HG03558 (cell line): ENCODE data around the gene C5orf58.

Experiments used
- ATAC-seq: cut with Tn5 transposase; IDR thresholded peaks from one replicate; pipeline ENCODE4 v1.9.1; 2021; ENCODE audit warnings: moderate number of reproducible peaks; ENCODE audit not compliant: unreplicated experiment; ENCODE audit errors: extremely low read depth

The C5orf58 gene

GRCh38 chr5:170232786-170233185, at the start of gene C5orf58:
C5orf58 (plus strand) TSS chr5:170232985; CDS start chr5:170234977, 1,992 bp downstream.
- no peak for ATAC-seq

GRCh38 chr5:170183816-170184687, 48.7 kb upstream of the C5orf58 start:
- no peak for ATAC-seq

- ATAC-seq = no peak
Measured at GRCh38 chr5:170184737-170185136, 48.0 kb upstream of the C5orf58 start.

GRCh38 chr5:170186156-170186555, 46.6 kb upstream of the C5orf58 start:
- no peak for ATAC-seq

GRCh38 chr5:170186856-170187255, 45.9 kb upstream of the C5orf58 start:
- ATAC-seq = no peak

- no peak for ATAC-seq
Measured at GRCh38 chr5:170190436-170191134, 42.2 kb upstream of the C5orf58 start.

GRCh38 chr5:170192829-170193228, 40.0 kb upstream of the C5orf58 start:
- no peak for ATAC-seq

- no peak for ATAC-seq
Measured at GRCh38 chr5:170195961-170196360, 36.8 kb upstream of the C5orf58 start.

GRCh38 chr5:170200876-170201275, 31.9 kb upstream of the C5orf58 start:
- no peak for ATAC-seq

- no peak for ATAC-seq
Measured at GRCh38 chr5:170201311-170201710, 31.5 kb upstream of the C5orf58 start.

- no peak for ATAC-seq
Measured at GRCh38 chr5:170202117-170202516, 30.7 kb upstream of the C5orf58 start.

GRCh38 chr5:170204202-170204601, 28.6 kb upstream of the C5orf58 start:
- no peak for ATAC-seq

GRCh38 chr5:170206216-170206615, 26.6 kb upstream of the C5orf58 start:
- ATAC-seq = no peak

GRCh38 chr5:170206958-170207357, 25.8 kb upstream of the C5orf58 start:
- ATAC-seq = no peak

GRCh38 chr5:170211575-170212334, 21.0 kb upstream of the C5orf58 start:
- no peak for ATAC-seq

GRCh38 chr5:170216257-170216864, 16.4 kb upstream of the C5orf58 start:
- no peak for ATAC-seq

- ATAC-seq = no peak
Measured at GRCh38 chr5:170217831-170218230, 15.0 kb upstream of the C5orf58 start.

- ATAC-seq = no peak
Measured at GRCh38 chr5:170218726-170219125, 14.1 kb upstream of the C5orf58 start.

- ATAC-seq = no peak
Measured at GRCh38 chr5:170219615-170220014, 13.2 kb upstream of the C5orf58 start.

GRCh38 chr5:170220191-170220590, 12.6 kb upstream of the C5orf58 start:
- ATAC-seq = no peak
